Loucy (cell line): ENCODE data around the gene MCOLN1.

Experiments
- H2AFZ ChIP-seq: fragments of 200-600 bp; sonication (generic); 2 replicates; pipeline ENCODE4 v1.6.0; 2016; ENCODE audit warnings: antibody characterized with exemption, mild to moderate bottlenecking, low read length, moderate library complexity
- H3F3A ChIP-seq: fragments of 200-600 bp; 2 replicates; pipeline ENCODE4 v1.6.0; 2016; ENCODE audit warnings: antibody characterized with exemption, low read depth, mild to moderate bottlenecking
- H3K27me3 ChIP-seq: fragments of 200-600 bp; sonication (generic); 2 replicates; pipeline ENCODE4 v1.6.1; 2014; ENCODE audit warnings: low read length, mild to moderate bottlenecking; ENCODE audit not compliant: insufficient read depth, poor library complexity, severe bottlenecking
- H3K36me3 ChIP-seq: fragments of 200-600 bp; sonication (generic); 2 replicates; pipeline ENCODE4 v1.6.1; 2016; ENCODE audit warnings: low read length; ENCODE audit not compliant: insufficient read depth
- H3K4me1 ChIP-seq: fragments of 200-600 bp; sonication (generic); 2 replicates; pipeline ENCODE4 v1.5.1; 2014; ENCODE audit warnings: low read length, mild to moderate bottlenecking; ENCODE audit not compliant: insufficient read depth, poor library complexity, severe bottlenecking
- H3K4me2 ChIP-seq: fragments of 200-600 bp; sonication (generic); 2 replicates; pipeline ENCODE4 v1.6.0; 2014; ENCODE audit warnings: antibody characterized with exemption, low read length, low read depth, mild to moderate bottlenecking; ENCODE audit not compliant: poor library complexity, severe bottlenecking
- H3K4me3 ChIP-seq: fragments of 200-600 bp; sonication (generic); 2 replicates; pipeline ENCODE4 v1.5.1; 2014; ENCODE audit warnings: low read length, mild to moderate bottlenecking, mixed read lengths; ENCODE audit not compliant: poor library complexity, severe bottlenecking
- H3K79me2 ChIP-seq: fragments of 200-600 bp; sonication (generic); 2 replicates; pipeline ENCODE4 v1.6.1; 2014; ENCODE audit warnings: low read length; ENCODE audit not compliant: insufficient read depth
- H3K9ac ChIP-seq: fragments of 200-600 bp; sonication (generic); 2 replicates; pipeline ENCODE4 v1.6.0; 2014; ENCODE audit warnings: mild to moderate bottlenecking, low read depth, low read length, moderate library complexity; ENCODE audit not compliant: poor library complexity, severe bottlenecking
- H3K9me2 ChIP-seq: fragments of 200-600 bp; sonication (generic); replicated peaks from 2 replicates; pipeline ENCODE4 v1.6.1; 2016; ENCODE audit warnings: low read depth, low read length, mixed read lengths
- H3K9me3 ChIP-seq: fragments of 200-600 bp; sonication (generic); 2 replicates; pipeline ENCODE4 v1.6.1; 2014; ENCODE audit warnings: mild to moderate bottlenecking, antibody characterized with exemption, low read length, low read depth; ENCODE audit not compliant: insufficient read depth
- H4K20me1 ChIP-seq: fragments of 200-600 bp; sonication (generic); 2 replicates; pipeline ENCODE4 v1.6.0; 2014; ENCODE audit warnings: antibody characterized with exemption, low read length, mild to moderate bottlenecking; ENCODE audit not compliant: insufficient read depth, poor library complexity, severe bottlenecking
- EZH2phosphoT487 ChIP-seq: fragments of 200-600 bp; IDR thresholded peaks from 2 replicates; pipeline ENCODE4 v1.6.1; 2018; ENCODE audit warnings: antibody characterized with exemption, mild to moderate bottlenecking, moderate library complexity, borderline replicate concordance
- TF ChIP-seq, protein P1 (sequence below): fragments of 200-600 bp; sonication (generic); conservative IDR thresholded peaks from 2 replicates; pipeline ENCODE4 v1.5.1; 2014; ENCODE audit warnings: mild to moderate bottlenecking, antibody characterized with exemption, low read length

MCOLN1 gene

DNA sequence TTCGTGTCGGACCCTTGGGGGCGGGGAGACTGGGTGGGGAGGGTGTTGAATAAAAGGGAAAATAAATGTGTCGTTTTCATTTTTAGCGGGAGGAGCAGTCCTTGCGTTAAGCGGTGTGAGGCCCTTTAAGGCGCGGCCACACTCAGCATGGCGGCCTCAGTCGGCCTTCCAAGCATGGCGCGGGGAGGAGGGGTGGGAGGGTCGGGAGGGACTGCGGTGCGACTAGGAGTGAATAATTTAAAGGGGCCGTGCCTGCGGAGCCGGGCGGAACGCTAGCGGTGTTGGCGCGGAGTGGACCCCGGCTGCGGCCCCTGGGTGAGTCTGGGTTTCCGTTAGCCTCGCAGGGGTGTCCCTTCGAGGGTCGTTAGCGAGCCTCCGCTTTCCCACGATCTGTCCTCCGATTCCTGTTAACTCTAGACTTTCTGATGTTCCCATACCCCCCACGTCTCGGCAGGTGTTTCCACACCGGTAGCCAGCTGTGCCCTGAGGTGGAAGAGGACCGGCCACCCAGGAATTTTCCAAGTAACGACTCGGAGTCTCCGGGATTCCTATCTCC, 11.6 kb downstream of the MCOLN1 start:
- no peaks in the 10 kb centered on the region for H4K20me1 ChIP-seq
- TF ChIP-seq EZH2phosphoT487: no peak
- TF ChIP-seq, protein P1, sequence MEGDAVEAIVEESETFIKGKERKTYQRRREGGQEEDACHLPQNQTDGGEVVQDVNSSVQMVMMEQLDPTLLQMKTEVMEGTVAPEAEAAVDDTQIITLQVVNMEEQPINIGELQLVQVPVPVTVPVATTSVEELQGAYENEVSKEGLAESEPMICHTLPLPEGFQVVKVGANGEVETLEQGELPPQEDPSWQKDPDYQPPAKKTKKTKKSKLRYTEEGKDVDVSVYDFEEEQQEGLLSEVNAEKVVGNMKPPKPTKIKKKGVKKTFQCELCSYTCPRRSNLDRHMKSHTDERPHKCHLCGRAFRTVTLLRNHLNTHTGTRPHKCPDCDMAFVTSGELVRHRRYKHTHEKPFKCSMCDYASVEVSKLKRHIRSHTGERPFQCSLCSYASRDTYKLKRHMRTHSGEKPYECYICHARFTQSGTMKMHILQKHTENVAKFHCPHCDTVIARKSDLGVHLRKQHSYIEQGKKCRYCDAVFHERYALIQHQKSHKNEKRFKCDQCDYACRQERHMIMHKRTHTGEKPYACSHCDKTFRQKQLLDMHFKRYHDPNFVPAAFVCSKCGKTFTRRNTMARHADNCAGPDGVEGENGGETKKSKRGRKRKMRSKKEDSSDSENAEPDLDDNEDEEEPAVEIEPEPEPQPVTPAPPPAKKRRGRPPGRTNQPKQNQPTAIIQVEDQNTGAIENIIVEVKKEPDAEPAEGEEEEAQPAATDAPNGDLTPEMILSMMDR: no peak
- H3K36me3 ChIP-seq: no peaks in the 10 kb centered on the region
- H2AFZ ChIP-seq: peak overlapping the region; percentile 96
- H3K79me2 ChIP-seq: no peaks in the 10 kb centered on the region
- H3K9ac ChIP-seq: peak overlapping the region; percentile 82
- H3K9me2 ChIP-seq: no peaks in the 10 kb centered on the region
- H3K4me3 ChIP-seq: peak overlapping the region; percentile 89
- H3K4me2 ChIP-seq: peak overlapping the region; percentile 98
- H3F3A ChIP-seq: no peaks in the 10 kb centered on the region
- H3K4me1 ChIP-seq: no peaks in the 10 kb centered on the region
- no peaks in the 10 kb centered on the region for H3K9me3 ChIP-seq
- no peaks in the 10 kb centered on the region for H3K27me3 ChIP-seq

DNA sequence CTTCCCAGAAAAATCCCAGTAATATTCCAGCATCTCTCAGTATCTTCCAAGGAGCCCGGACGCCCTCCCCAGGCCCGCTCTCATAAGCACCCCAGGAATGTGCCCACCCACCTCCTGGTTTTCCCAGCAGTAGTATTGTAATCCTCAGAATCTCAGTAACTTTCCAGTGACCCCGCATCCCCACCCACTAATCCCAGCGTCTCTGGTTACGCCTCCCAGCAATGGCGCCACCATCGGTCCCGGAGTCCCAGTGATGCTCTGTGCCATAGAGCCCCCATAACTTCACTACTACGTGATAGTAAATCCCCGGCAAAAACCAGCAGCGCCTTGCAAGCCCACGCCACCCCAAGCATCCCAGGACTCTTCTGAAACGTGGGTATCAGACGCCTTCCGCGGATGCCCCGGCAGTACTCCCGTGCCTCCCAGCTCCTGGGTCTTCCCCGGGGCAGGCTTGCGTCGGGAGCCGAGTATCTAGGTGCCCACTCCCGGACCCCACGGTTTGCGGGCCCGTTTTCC, 12.2 kb downstream of the MCOLN1 start:
- Histone ChIP-seq H3K4me3 (peak overlapping the region; percentile 89), H3K9me2 (no peaks in the 10 kb centered on the region), H3K4me1 (no peaks in the 10 kb centered on the region), H4K20me1 (no peaks in the 10 kb centered on the region), H3K9me3 (no peaks in the 10 kb centered on the region), H2AFZ (peak overlapping the region; percentile 96), H3K79me2 (no peaks in the 10 kb centered on the region), H3K27me3 (no peaks in the 10 kb centered on the region), H3K4me2 (peak overlapping the region; percentile 98), H3F3A (no peaks in the 10 kb centered on the region), H3K36me3 (no peaks in the 10 kb centered on the region), H3K9ac (peak overlapping the region; percentile 82)
- no peak for TF ChIP-seq EZH2phosphoT487
- TF ChIP-seq, protein P1: 0 out of 2 replicates have a peak, but pooled peaks have one; percentile 7

- no peaks in the 10 kb centered on the region for H3K36me3 ChIP-seq
- no peaks in the 10 kb centered on the region for H3F3A ChIP-seq
- TF ChIP-seq, protein P1: no peak
- TF ChIP-seq EZH2phosphoT487: no peak
- peak within 1 kb of the TSS; percentile 82 for H3K9ac ChIP-seq
- H3K9me2 ChIP-seq: no peaks in the 10 kb centered on the region
- no peaks in the 10 kb centered on the region for H3K4me1 ChIP-seq
- no peaks in the 10 kb centered on the region for H3K79me2 ChIP-seq
- no peaks in the 10 kb centered on the region for H3K9me3 ChIP-seq
- H3K4me2 ChIP-seq: peak within 1 kb of the TSS; percentile 98
- H2AFZ ChIP-seq: peak within 1 kb of the TSS; percentile 96
- H3K4me3 ChIP-seq: peak within 1 kb of the TSS; percentile 89
- H3K27me3 ChIP-seq: no peaks in the 10 kb centered on the region
- no peaks in the 10 kb centered on the region for H4K20me1 ChIP-seq
These were observed 12.9 kb downstream of the MCOLN1 start, which contains the start of gene PNPLA6 for GRCh38 chr19:7535047-7535997. TSS of gene PNPLA6 (plus strand) at chr19:7535717. CDS start at chr19:7535789, 72 bp downstream.
